ENCODE measurements around the gene KCNMA1. TPM values are rescaled to one million over a fixed set of nuclear protein-coding genes. Genes with fewer than 3 reads are reported as not detected.

Gene KCNMA1
- total RNA-seq, 2 donors from 2014 or later = 5.9 to 9.3 TPM

DNA sequence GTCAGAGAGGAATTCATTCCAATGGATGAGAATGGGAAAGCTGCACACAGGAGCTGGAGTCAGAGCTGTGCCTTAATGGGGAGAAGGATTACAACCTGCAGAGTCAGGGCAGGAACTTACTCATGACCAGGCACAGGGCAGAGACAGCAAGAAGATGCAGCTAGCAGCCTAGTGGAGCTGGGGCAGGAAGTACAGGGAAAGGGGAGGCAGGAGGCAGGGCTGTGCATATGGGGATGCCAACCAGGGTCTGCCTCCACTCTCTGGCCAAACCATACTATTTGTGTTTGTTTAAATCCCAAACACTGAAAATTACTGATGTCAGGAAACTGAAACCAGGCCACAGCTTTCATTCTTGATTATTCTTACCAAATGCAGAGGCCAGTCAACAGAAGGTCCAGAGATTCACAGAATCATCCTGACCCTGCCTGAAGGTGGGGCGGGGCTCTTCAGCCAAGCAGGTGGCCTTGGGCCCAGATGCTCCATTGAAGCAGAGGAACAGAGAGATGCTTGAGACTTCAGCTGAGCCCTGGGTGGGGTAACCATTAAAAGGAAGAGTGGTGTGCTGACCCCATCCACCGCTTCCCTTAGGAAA lies 461.9 kb downstream of the KCNMA1 start:
- no peak for ATAC-seq
- WGBS, 2 donors = 93 to 96% methylated on average over 2 of the region's 2 CpGs

GRCh38 chr10:77173615-77174461 lies 463.8 kb downstream of the KCNMA1 start:
- intact Hi-C loops (cut with DNase I) = loop anchor here (10.0 kb wide), 1 partner anchor 201 kb away; no protein-coding TSS in a partner anchor
- peak; percentile 69 to 94 (median 90) for TF ChIP-seq CTCF (IDR thresholded peaks at IDR 0.05)
- no peak for TF ChIP-seq POLR2A (IDR thresholded peaks at IDR 0.05)
- no peak overlapping the region for H3K4me3 ChIP-seq
- peak; percentile 79 for ATAC-seq
- no peak overlapping the region for H3K27ac ChIP-seq
- H3K9me3 ChIP-seq = no peaks in the 10 kb centered on the region
- H3K4me1 ChIP-seq = no peaks in the 10 kb centered on the region
- no peaks in the 10 kb centered on the region for H3K36me3 ChIP-seq (replicated peaks in 1 of 2; ENCODE audit: insufficient read depth in 1 of 2, low read depth in 2 of 2)
- peak; percentile 78 to 87 (median 80) for DNase-seq
- H3K27me3 ChIP-seq = no peaks in the 10 kb centered on the region
- WGBS, 2 donors = 30 to 52% methylated on average over 3 to 4 of the region's 4 CpGs

More for the DNA sequence above, 461.9 kb downstream of the KCNMA1 start:
- H3K36me3 ChIP-seq (replicated peaks in 1 of 2; ENCODE audit: insufficient read depth in 1 of 2, low read depth in 2 of 2) = no peaks in the 10 kb centered on the region
- H3K9me3 ChIP-seq = no peaks in the 10 kb centered on the region
- TF ChIP-seq POLR2A (IDR thresholded peaks at IDR 0.05) (no peak), CTCF (IDR thresholded peaks at IDR 0.05) (no peak)
- DNase-seq = no peak
- no peaks in the 10 kb centered on the region for H3K27me3 ChIP-seq
- H3K4me3 ChIP-seq = no peak overlapping the region
- intact Hi-C loops (cut with DNase I) = loop anchor here (5.0 to 10.0 kb wide), 2 partner anchors 199 to 472 kb away; no protein-coding TSS in a partner anchor
- no peak overlapping the region for H3K27ac ChIP-seq
- H3K4me1 ChIP-seq = no peaks in the 10 kb centered on the region

DNA sequence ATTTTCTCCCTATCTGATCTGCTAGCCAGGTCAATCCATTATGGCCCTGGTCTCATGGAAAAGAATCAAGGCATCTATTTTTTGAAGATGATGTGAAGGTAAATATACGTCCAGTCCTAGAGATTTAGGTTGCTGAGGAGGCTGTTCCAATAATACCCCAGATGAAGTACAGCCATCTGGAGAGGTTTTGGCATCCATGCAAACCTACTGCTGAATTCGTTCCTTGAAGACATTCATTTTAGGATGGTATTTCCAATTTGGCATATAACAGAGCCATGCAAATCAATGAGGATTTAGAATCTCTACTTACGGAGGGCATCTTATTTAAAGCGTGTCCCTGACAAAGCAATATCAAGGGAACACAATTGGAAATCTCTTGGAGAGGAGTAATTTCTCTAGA lies 465.5 kb downstream of the KCNMA1 start:
- no peaks in the 10 kb centered on the region for H3K27me3 ChIP-seq
- intact Hi-C loops (cut with DNase I) = loop anchor here (10.0 kb wide), 1 partner anchor 203 kb away; no protein-coding TSS in a partner anchor
- no peak overlapping the region for H3K4me3 ChIP-seq
- ATAC-seq = no peak
- no peak for TF ChIP-seq CTCF (IDR thresholded peaks at IDR 0.05)
- TF ChIP-seq POLR2A (IDR thresholded peaks at IDR 0.05) = no peak
- no peaks in the 10 kb centered on the region for H3K36me3 ChIP-seq (replicated peaks in 1 of 2; ENCODE audit: insufficient read depth in 1 of 2, low read depth in 2 of 2)
- H3K9me3 ChIP-seq = no peaks in the 10 kb centered on the region
- no peak for DNase-seq
- no peaks in the 10 kb centered on the region for H3K4me1 ChIP-seq
- no peak overlapping the region for H3K27ac ChIP-seq
- 78 to 85% methylated on average over 4 of the region's 4 CpGs for whole genome bisulfite sequencing, 2 donors

GRCh38 chr10:77168861-77169260 lies 468.7 kb downstream of the KCNMA1 start:
- DNase-seq = no peak
- intact Hi-C loops (cut with DNase I) = loop anchor here (10.0 kb wide), 2 partner anchors 326 to 546 kb away; no protein-coding TSS in a partner anchor

More at GRCh38 chr10:77168861-77169260, 468.7 kb downstream of the KCNMA1 start:
- Histone ChIP-seq H3K9me3 (no peaks in the 10 kb centered on the region), H3K4me1 (peaks cover 6% of the 10 kb centered on the region), H3K36me3 (replicated peaks in 1 of 2; ENCODE audit: insufficient read depth in 1 of 2, low read depth in 2 of 2) (no peaks in the 10 kb centered on the region), H3K27ac (no peak overlapping the region), H3K4me3 (no peak overlapping the region), H3K27me3 (no peaks in the 10 kb centered on the region)
- TF ChIP-seq CTCF (IDR thresholded peaks at IDR 0.05) (no peak), POLR2A (IDR thresholded peaks at IDR 0.05) (no peak)
- 17 to 31% methylated on average over 1 to 2 of the region's 2 CpGs for WGBS, 2 donors
- no peak for ATAC-seq
